ENCODE measurements around the gene SLC25A25. TPM values are rescaled to one million over a fixed set of nuclear protein-coding genes. Genes with fewer than 3 reads are reported as not detected.

The SLC25A25 gene
- total RNA-seq, 1 experiment from 2014 or later: 15.5 TPM

- intact Hi-C loops (cut with micrococcal nuclease): no loop called here
- DNase-seq (ENCODE audit: unreplicated experiment): no peak
- Mint-ChIP-seq H3K9me3 (ENCODE audit: unreplicated experiment) (no peaks in the 10 kb centered on the region), H3K36me3 (ENCODE audit: insufficient read depth, unreplicated experiment) (peaks cover 18% of the 10 kb centered on the region), H3K4me1 (ENCODE audit: insufficient read depth, unreplicated experiment) (peaks cover 14% of the 10 kb centered on the region), H3K27me3 (ENCODE audit: insufficient read depth, unreplicated experiment) (no peaks in the 10 kb centered on the region), H3K4me3 (ENCODE audit: unreplicated experiment) (no peak overlapping the region), H3K27ac (ENCODE audit: low read depth, unreplicated experiment) (no peak overlapping the region)
- ChIA-PET CTCF (no interaction called here), POLR2A (no interaction called here)
- TF ChIP-seq CTCF (IDR thresholded peaks at IDR 0.05; ENCODE audit: unreplicated experiment): no peak
- BruUV-seq (replicated peaks): no TSS peak
These were observed 54.1 kb downstream of the SLC25A25 start for GRCh38 chr9:128121924-128122808.

- no peak overlapping the region for H3K27ac Mint-ChIP-seq (ENCODE audit: low read depth, unreplicated experiment)
- BruUV-seq (replicated peaks): no TSS peak
- ChIA-PET CTCF (no interaction called here), POLR2A (no interaction called here)
- H3K27me3 Mint-ChIP-seq (ENCODE audit: insufficient read depth, unreplicated experiment): no peaks in the 10 kb centered on the region
- no peak overlapping the region for H3K4me3 Mint-ChIP-seq (ENCODE audit: unreplicated experiment)
- peaks cover 20% of the 10 kb centered on the region for H3K36me3 Mint-ChIP-seq (ENCODE audit: insufficient read depth, unreplicated experiment)
- no peak for TF ChIP-seq CTCF (IDR thresholded peaks at IDR 0.05; ENCODE audit: unreplicated experiment)
- no peaks in the 10 kb centered on the region for H3K9me3 Mint-ChIP-seq (ENCODE audit: unreplicated experiment)
- DNase-seq (ENCODE audit: unreplicated experiment): no peak
- intact Hi-C loops (cut with micrococcal nuclease): no loop called here
- peaks cover 14% of the 10 kb centered on the region for H3K4me1 Mint-ChIP-seq (ENCODE audit: insufficient read depth, unreplicated experiment)
These were observed 54.8 kb downstream of the SLC25A25 start for GRCh38 chr9:128122809-128123175.

DNA sequence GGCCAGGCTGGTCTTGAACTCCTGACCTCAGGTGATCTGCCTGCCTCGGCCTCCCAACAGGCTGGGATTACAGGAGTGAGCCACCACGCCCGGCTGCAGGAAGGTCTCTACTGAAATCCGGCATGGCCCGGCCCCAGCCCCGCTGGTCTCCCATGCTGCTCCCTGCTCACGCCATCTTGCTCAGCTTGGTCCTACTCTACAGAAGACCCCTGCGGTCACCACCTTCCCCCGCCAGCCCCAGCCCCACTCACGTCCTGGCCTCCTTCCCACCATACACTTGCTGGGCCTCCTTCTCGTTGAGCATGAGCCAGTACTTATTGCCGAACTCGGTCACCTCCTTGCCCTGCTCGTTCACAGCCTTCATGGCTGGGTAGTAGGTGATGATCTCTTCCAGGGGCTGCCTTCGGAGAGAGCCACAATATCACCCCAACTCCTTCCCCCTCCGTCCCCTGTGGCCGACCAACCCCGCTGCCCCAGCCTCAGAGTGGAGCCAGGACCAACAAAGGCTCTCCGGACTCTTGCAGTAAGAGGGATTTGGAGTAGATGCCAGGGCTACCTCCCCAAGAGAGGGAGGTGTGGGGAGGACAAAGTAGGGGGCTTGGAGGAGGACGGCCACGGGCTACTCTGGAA, 55.5 kb downstream of the SLC25A25 start:
- BruUV-seq (replicated peaks): no TSS peak
- CTCF ChIA-PET: interaction anchor here (1.3 kb wide), 1 partner anchor 180 kb away, joined by 8 read pairs; no protein-coding TSS in a partner anchor
- POLR2A ChIA-PET: interaction anchor here (0.7 kb wide), 1 partner anchor 55 kb away, joined by 3 read pairs; no protein-coding TSS in a partner anchor
- no peak overlapping the region for H3K27ac Mint-ChIP-seq (ENCODE audit: low read depth, unreplicated experiment)
- peaks cover 14% of the 10 kb centered on the region for H3K4me1 Mint-ChIP-seq (ENCODE audit: insufficient read depth, unreplicated experiment)
- no peaks in the 10 kb centered on the region for H3K9me3 Mint-ChIP-seq (ENCODE audit: unreplicated experiment)
- peaks cover 22% of the 10 kb centered on the region for H3K36me3 Mint-ChIP-seq (ENCODE audit: insufficient read depth, unreplicated experiment)
- no peak for DNase-seq (ENCODE audit: unreplicated experiment)
- intact Hi-C loops (cut with micrococcal nuclease): no loop called here
- H3K27me3 Mint-ChIP-seq (ENCODE audit: insufficient read depth, unreplicated experiment): no peaks in the 10 kb centered on the region
- H3K4me3 Mint-ChIP-seq (ENCODE audit: unreplicated experiment): no peak overlapping the region
- no peak for TF ChIP-seq CTCF (IDR thresholded peaks at IDR 0.05; ENCODE audit: unreplicated experiment)

DNA sequence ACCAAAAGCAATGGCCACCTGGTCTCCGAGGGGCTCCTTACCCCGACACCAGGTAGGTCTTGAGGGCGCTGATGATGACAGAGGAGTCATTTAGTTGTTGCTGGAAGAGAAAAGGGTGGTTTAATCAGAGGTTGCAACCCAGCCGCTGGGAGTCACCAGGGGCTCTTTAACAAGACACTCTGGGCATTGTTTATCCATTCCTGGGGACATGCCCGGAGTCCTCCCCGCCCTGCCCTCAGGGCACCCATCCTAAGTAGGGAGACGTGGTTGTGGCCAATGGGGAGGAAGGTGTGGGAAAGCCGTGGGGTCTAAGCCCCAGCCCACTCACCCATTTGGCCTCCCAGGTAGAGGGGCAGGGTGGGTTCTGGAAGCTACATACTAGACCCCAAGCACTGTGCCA, 56.4 kb downstream of the SLC25A25 start:
- H3K27ac Mint-ChIP-seq (ENCODE audit: low read depth, unreplicated experiment): no peak overlapping the region
- H3K36me3 Mint-ChIP-seq (ENCODE audit: insufficient read depth, unreplicated experiment): peaks cover 22% of the 10 kb centered on the region
- no peak for DNase-seq (ENCODE audit: unreplicated experiment)
- ChIA-PET POLR2A (interaction anchor here (0.7 to 1.3 kb wide), 2 partner anchors 56 to 69 kb away, joined by 3 to 4 read pairs; no protein-coding TSS in a partner anchor), CTCF (interaction anchor here (0.6 to 1.5 kb wide), 6 partner anchors 18 to 184 kb away, joined by 3 to 8 read pairs (median 4); no protein-coding TSS in a partner anchor)
- peaks cover 21% of the 10 kb centered on the region for H3K4me1 Mint-ChIP-seq (ENCODE audit: insufficient read depth, unreplicated experiment)
- H3K27me3 Mint-ChIP-seq (ENCODE audit: insufficient read depth, unreplicated experiment): no peaks in the 10 kb centered on the region
- no peak for TF ChIP-seq CTCF (IDR thresholded peaks at IDR 0.05; ENCODE audit: unreplicated experiment)
- intact Hi-C loops (cut with micrococcal nuclease): no loop called here
- no peaks in the 10 kb centered on the region for H3K9me3 Mint-ChIP-seq (ENCODE audit: unreplicated experiment)
- no peak overlapping the region for H3K4me3 Mint-ChIP-seq (ENCODE audit: unreplicated experiment)
- BruUV-seq (replicated peaks): no TSS peak
